Motor neuron (in vitro differentiated cells): ENCODE measurements around the gene C5orf46. TPM values are rescaled to one million over a fixed set of nuclear protein-coding genes. Genes with fewer than 3 reads are reported as not detected.
"Not testable (repeated sequence)": the region's sequence is repeated elsewhere in the genome, so short reads cannot be mapped to it uniquely, and the experiment has no call there.

Experiments
- ATAC-seq, 8 experiments: fragments of 200-7000 bp; cut with Tn5 transposase; replicated peaks in 6 of 8; 2 replicates each; pipeline ENCODE4 v1.8.0; 2021; ENCODE audit warnings: mild to moderate bottlenecking in 8 of 8, moderate library complexity in 8 of 8
- H3K27ac ChIP-seq, 2 donors: fragments of 250-450 bp; sonication (Bioruptor Pico); 2 replicates each; pipeline ENCODE4 v1.9.0; 2021; ENCODE audit warnings: antibody characterized with exemption in 2 of 2, mild to moderate bottlenecking in 2 of 2, moderate library complexity in 1 of 2
- H3K4me1 ChIP-seq, 2 donors: fragments of 250-450 bp; sonication (Bioruptor Pico); replicated peaks in 1 of 2; 2 replicates each; pipeline ENCODE4 v1.6.1; 2021; ENCODE audit warnings: antibody characterized with exemption in 2 of 2, mild to moderate bottlenecking in 2 of 2, moderate library complexity in 1 of 2
- H3K4me3 ChIP-seq, 5 donors: fragments of 250-450 bp; sonication (Bioruptor Pico); 2 replicates each; pipeline ENCODE4 v1.9.0; 2021; ENCODE audit warnings: antibody characterized with exemption in 5 of 5, mild to moderate bottlenecking in 5 of 5, moderate library complexity in 4 of 5
- WGBS, 10 experiments: fragments of 450-650 bp; shearing (Covaris generic); methylation state at CpG; one replicate each; pipeline ENCODE4 v1.0.0; 2022; 5-methylcytosine and 5-hydroxymethylcytosine counted together
- in situ Hi-C, 9 experiments: fragments of 400-800 bp; cut with MboI; loops; one replicate each; pipeline ENCODE4 v1.15.0; 2021; ENCODE audit warnings: low sequenced_read_pairs in 9 of 9, low pct_unique_long_range_greater_than_20kb in 2 of 9; ENCODE audit not compliant: unreplicated experiment in 9 of 9
- total RNA-seq, 8 experiments: library from RNA; unstranded; fragments of 300-600 nt; gene quantifications; 2 replicates each; pipeline versions ENCODE4 v1.2.3 to v1.2.4, GENCODE V29; 2022

Gene C5orf46
- total RNA-seq, 8 experiments from 2014 or later: 2.8 TPM; not detected in 7

DNA sequence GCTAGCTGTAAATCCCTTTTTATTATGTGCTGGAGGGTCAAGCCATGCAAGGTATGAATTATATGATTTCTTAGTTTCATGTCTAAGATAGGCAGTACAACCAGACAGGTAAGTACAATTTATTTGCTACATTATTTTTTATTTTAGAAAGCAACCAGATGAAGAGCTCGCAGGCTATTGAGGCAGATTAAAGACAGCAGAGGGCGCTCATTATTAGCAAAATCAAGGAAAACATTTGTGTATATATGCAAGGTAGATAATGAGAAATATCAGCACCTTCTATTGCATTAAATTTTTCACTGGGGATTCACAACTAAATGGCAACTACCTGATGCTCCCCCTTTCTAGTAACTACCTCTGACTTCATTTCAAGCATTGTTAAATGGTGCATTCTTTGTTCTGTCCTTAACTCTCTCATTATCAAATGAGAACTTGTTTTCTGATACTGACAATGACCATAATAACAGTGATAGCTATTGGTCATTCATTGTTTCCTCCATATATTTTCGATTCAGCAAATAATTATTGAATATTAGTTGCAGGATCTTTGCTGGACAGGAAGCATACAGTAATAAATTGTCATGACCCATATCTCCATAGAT is 19.2 kb downstream of the C5orf46 start:
- in situ Hi-C loops: loop anchor here in 1 of 9 experiments (10.0 kb wide), 1 partner anchor 48 kb away; no protein-coding TSS in a partner anchor
- no peak overlapping the region for H3K27ac ChIP-seq
- WGBS, 10 experiments: 0 to 57% (median 4%) methylated on average over 1 to 3 of the region's 3 CpGs
- H3K4me3 ChIP-seq: no peak overlapping the region
- ATAC-seq: peak in 4 of 8 experiments; percentile 35 to 59 (median 38)
- no peaks in the 10 kb centered on the region for H3K4me1 ChIP-seq

DNA sequence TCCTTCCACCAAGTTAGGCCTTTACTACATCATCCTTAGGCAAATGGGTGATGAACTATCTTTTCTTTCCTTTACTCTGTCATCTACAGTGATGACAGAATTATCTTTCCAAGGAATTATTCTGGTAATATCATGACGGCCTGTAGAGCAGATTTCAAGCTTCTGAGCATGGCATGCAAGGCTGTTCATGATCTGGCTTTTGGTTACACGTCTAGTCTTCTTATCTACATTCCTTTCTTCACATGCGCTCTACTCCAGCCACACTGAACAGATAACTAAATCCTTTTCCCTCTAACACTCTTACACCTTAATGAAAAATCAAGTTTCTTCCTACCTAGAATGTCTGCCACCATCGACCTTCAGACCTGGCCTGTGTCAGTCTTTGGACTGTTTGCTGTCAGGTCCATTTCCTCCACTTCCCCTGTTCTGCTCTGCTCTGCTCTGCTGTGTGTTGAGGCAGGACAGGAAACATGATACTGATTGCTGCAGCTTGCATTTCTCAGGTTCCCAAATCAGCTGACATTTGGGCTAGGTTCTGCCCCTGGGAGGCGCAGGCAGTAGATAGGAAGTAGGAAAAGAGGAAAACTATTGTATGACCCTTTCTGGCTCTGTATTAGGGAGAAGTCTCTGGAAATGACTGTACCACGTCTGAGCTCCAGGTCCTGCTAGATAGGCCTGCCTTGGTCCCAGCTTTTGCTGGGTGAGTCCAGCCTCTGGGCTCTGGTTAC is 23.6 kb downstream of the C5orf46 start:
- H3K4me3 ChIP-seq: no peak overlapping the region
- peak in 1 of 8 experiments; percentile 58 for ATAC-seq
- H3K4me1 ChIP-seq: peaks cover 0 to 6% of the 10 kb centered on the region in 2 donors
- WGBS, 10 experiments: 15 to 90% (median 85%) methylated on average over 1 to 5 of the region's 6 CpGs; no CpG with 5 or more reads in 3 of the 10 experiments
- in situ Hi-C loops: loop anchor here in 1 of 9 experiments (10.0 kb wide), 1 partner anchor 52 kb away; no protein-coding TSS in a partner anchor
- no peak overlapping the region for H3K27ac ChIP-seq

DNA sequence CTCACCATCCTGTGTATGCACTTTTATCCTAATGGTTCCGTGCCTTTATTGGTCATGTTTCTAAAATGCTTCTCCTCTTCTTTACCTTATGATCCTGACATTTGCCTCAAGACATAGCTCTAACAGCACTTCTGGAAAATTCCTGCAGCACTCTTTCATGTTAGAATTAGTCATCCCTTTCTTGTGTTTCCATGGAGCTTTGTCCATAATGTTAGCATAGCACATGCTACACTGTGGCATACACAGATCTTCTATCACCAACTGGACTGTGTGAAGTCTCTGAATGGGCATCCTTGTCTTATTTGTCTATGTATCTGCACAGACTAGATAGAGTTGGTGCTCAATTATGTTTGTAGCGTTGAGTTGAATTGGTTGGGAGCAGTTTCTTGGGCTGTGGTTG is 25.9 kb downstream of the C5orf46 start:
- WGBS, 10 experiments: 24 to 100% (median 78%) methylated on average over 1 to 2 of the region's 2 CpGs; no CpG with 5 or more reads in 2 of the 10 experiments
- H3K4me3 ChIP-seq: no peak overlapping the region
- H3K27ac ChIP-seq: no peak overlapping the region
- peak in 6 of 8 experiments; percentile 33 to 96 (median 65) for ATAC-seq
- in situ Hi-C loops: loop anchor here in 1 of 9 experiments (10.0 kb wide), 1 partner anchor 54 kb away; no protein-coding TSS in a partner anchor
- peaks cover 0 to 6% of the 10 kb centered on the region in 2 donors for H3K4me1 ChIP-seq

DNA sequence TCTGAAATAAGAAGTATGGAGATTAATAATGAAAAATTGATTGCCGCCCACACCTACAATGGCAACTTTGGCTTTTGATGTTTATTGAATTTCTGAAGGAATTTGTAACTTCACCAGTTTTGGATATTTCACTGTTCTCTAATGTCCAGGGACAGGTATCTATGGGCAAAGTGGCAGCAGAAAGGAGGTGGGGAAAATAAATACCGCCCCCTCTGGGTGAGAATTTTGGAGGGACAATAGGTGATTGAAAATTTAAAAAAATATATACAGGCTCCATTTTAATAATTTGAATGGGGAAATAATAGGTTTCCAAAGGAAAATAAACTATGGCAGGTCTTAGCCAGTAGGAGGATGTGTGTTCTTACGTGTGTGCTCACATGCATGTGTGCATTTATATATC is 26.6 kb downstream of the C5orf46 start:
- Histone ChIP-seq H3K4me3 (no peak overlapping the region), H3K4me1 (peaks cover 6 to 11% of the 10 kb centered on the region in 2 donors), H3K27ac (no peak overlapping the region)
- in situ Hi-C loops: loop anchor here in 1 of 9 experiments (10.0 kb wide), 1 partner anchor 55 kb away; no protein-coding TSS in a partner anchor
- WGBS, 10 experiments: 33 to 100% (median 87%) methylated on average over 1 to 3 of the region's 3 CpGs
- no peak for ATAC-seq

DNA sequence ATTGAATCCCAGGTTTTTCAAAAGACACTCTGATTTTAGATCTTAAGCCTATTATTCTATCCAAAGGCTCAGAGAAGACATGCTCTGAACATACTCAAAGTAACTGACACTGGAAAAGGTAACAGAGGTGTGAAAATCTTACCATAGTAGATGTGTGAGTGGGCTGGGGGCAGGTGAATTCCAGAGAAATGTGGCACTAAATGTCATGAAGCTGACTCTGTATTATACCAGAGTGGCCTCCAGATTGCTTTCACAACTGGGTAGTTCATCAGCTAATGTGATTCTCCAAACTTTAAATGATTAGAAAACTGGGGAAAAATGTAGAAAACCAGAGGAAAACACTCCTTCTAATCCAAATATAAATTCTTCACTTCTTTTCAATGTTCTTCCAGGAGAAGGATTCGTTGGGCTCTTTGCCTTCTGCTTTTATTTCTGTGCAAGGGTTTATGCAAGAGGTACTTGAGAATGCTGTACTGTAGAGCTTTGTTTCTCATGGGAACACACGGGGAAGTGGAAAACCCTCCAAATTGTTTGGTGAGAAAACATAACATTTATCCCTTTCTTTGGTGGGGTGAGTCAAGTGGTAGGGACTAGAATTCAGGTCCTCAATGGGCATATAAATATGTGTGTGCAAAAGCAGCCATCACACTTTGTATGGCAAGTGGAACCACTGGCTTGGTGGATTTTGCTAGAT is 28.1 kb downstream of the C5orf46 start, which contains the start of gene SCGB3A2:
SCGB3A2 (plus strand) TSS at position 646 of the 694 bp plus-strand sequence. CDS start 93 bp downstream, outside the sequence.
- Histone ChIP-seq H3K4me3 (no peak within 1 kb of the TSS), H3K27ac (no peak within 1 kb of the TSS), H3K4me1 (peaks cover 6 to 17% of the 10 kb centered on the region in 2 donors)
- ATAC-seq: no peak
- WGBS, 10 experiments: 0 to 88% (median 60%) methylated on average over 1 to 2 of the region's 2 CpGs; no CpG with 5 or more reads in 1 of the 10 experiments
- in situ Hi-C loops: no loop called here

DNA sequence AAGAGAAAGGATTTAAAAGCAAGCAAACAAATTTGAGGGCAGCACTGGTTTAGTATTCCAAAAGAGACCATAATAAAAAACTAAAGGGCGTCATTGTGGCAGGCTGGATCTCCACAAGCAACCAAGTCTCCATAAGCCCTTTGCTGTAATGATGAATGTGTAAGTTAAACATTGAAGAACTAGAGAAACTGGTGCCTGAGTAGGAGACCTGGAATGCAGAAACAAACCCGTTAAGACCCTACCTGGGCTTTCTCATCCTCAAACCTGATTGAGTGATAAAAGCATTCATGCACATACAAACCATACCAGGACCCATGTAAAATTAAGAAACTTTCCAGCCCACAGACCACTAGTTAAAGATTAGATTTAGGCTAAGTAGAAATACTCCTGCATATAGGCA is 29.7 kb downstream of the C5orf46 start:
- H3K4me3 ChIP-seq: no peak overlapping the region
- H3K4me1 ChIP-seq: peaks cover 6 to 17% of the 10 kb centered on the region in 2 donors
- 0 to 100% (median 80%) methylated on average over 1 to 2 of the region's 2 CpGs; no CpG with 5 or more reads in 3 of the 10 experiments for WGBS, 10 experiments
- H3K27ac ChIP-seq: no peak overlapping the region
- in situ Hi-C loops: no loop called here
- ATAC-seq: no peak

DNA sequence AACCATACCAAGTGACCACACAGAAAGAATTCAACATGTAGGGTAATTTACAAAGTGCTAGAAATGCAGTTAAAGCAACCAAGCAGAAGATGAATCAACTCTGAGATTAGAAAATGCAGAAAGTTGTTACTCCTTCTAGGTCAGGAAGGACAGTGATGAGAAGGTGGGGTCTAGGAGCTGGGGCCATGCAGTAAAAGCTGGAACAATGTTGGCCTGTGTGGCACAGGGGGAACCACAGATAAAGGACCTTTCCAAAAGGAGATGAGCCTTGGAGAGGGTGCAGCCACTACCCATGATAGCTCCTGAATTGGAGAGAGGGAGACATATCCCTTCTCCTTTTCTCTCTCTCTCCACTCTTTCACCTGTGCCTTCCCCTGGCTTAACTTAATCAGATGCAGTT is 30.2 kb downstream of the C5orf46 start:
- H3K27ac ChIP-seq: no peak overlapping the region

DNA sequence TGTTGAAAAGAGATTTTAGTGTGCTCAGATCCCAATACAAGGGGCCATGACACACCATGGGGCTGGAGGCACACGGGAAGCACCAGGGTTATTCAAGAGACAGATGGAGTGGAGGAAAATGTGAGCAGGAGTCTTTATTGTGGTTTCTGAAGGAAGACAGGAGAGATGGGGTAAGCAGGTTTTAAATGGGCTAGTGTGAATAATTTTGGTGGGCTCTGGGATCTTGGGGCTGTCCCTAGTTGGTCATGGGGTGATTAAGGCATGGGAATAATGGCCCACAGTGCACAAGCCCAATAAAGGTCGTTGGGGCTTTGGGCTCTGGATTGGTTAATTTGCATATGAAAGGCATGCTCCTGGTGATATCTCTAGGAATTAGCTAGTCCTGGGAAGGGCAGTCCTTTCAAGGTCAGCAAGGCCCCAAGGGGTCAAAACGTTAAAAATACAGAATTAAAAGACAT is 31.4 kb downstream of the C5orf46 start:
- in situ Hi-C loops: no loop called here
- Histone ChIP-seq H3K27ac (no peak overlapping the region), H3K4me3 (no peak overlapping the region), H3K4me1 (peaks cover 6 to 11% of the 10 kb centered on the region in 2 donors)
- 0 to 28% (median 7%) methylated on average over 1 to 3 of the region's 3 CpGs for WGBS, 10 experiments
- ATAC-seq: peak in 1 of 8 experiments; percentile 24

More for the DNA sequence above, 30.2 kb downstream of the C5orf46 start:
- in situ Hi-C loops: no loop called here
- ATAC-seq: no peak
- Histone ChIP-seq H3K4me1 (peaks cover 6 to 17% of the 10 kb centered on the region in 2 donors), H3K4me3 (no peak overlapping the region)

DNA sequence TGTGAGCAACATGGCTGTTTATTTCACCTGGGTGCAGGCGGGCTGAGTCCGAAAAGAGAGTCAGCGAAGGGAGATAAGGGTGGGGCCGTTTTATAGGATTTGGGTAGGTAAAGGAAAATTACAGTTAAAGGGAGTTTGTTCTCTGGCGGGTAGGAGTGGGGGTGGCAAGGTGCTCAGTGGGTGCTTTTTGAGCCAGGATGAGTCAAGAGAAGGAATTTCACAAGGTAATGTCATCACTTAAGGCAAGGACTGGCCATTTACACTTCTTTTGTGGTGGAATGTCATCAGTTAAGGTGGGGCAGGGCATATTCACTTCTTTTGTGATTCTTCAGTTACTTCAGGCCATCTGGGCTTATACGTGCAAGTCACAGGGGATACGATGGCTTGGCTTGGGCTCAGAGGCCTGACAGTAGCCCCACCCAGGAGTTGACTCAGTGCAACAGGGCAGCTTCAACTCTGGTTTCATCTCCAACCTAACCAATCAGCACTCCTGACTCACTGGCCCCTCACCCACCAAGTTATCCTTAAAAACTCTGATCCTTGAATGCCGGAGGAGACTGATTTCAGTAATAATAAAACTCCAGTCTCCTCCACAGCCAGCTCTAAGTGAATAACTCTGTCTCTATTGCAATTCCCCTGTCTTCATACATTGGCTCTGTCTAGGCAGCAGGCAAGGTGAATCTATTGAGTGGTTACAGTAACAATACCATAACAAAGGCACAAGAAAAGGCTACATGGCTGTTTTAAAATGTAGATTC is 32.0 kb downstream of the C5orf46 start:
- peaks cover 6 to 11% of the 10 kb centered on the region in 2 donors for H3K4me1 ChIP-seq
- peak in 3 of 8 experiments; percentile 14 to 93 (median 67) for ATAC-seq
- H3K27ac ChIP-seq, in situ Hi-C loops, H3K4me3 ChIP-seq: not testable (repeated sequence)
- WGBS, 10 experiments: 40 to 100% (median 67%) methylated on average over 1 to 3 of the region's 8 CpGs; no CpG with 5 or more reads in 5 of the 10 experiments

DNA sequence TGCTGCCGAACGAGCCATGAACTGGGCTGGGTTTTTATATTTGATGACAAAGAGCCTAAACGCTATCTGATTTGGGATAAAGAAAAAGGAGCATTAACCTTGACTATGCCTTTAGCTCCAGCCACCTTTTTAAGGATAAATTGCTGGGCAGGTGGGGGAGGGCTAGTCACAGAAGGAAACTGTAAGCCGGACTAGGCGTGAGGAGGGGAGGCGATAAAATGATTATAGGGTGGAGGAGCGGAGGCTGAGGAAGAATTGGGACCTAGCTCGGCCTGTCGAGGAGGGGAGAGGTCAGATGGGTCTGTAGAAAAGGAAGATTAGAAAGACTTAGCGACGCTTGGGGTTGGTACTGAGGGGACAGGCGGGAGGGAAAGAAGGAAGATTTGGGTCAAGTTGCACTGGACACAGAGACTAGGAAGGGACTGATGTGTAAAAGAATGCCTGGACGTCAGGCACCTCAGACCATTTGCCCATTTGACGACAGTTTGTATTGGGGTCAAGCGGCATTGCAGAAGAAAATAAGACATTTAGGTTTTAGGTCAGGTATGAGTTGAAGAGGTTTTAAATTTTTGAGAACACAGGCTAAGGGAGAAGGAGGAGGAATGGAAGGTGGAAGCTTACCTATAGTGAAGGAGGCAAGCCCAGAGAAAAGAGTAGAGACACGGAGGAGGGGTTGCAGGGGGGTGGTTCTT is 33.4 kb downstream of the C5orf46 start:
- ATAC-seq, H3K27ac ChIP-seq, in situ Hi-C loops, H3K4me3 ChIP-seq: not testable (repeated sequence)
- WGBS, 10 experiments: 30 to 100% (median 76%) methylated on average over 1 to 8 of the region's 16 CpGs; no CpG with 5 or more reads in 2 of the 10 experiments
- H3K4me1 ChIP-seq: peaks cover 6 to 11% of the 10 kb centered on the region in 2 donors

DNA sequence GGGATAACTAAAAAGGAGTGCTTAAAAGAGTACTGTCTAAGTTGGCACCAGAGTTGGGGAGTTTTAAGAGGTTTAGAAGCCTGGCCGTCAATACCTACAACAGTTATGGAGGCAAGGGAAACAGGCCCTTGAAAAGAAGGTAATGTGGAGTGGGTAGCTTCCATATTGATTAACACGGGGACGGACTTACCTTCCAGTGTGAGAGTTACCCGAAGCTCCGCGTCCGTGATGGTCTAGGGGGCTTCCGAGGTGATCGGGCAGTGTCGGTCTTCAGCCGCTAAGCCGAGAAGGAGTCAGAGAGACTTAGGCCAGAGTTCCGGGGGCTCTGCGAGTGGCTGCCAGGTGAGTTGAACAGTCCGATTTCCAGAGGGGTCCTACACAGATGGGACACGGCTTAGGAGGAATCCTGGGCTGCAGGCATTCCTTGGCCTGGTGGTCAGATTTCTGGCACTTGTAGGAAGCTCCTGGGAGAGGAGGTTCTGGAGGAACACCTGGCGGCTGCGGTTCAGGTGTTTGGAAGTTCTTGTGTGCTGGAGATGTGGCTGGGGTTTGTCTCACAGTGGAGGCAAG is 34.3 kb downstream of the C5orf46 start:
- in situ Hi-C loops, H3K27ac ChIP-seq, H3K4me3 ChIP-seq, ATAC-seq: not testable (repeated sequence)
- H3K4me1 ChIP-seq: peaks cover 6 to 11% of the 10 kb centered on the region in 2 donors
- WGBS, 10 experiments: 97% methylated on average over 14 of the region's 18 CpGs; no CpG with 5 or more reads in 9 of the 10 experiments
